SJCRH30 (cell line): ENCODE results near the gene HAS3. TPM values are rescaled to one million over a fixed set of nuclear protein-coding genes. Genes with fewer than 3 reads are reported as not detected.

Experiments used
- total RNA-seq: library from RNA; depleted of rRNA; stranded (reverse); fragments of >200 nt; shearing (Covaris generic); gene quantifications from 2 replicates; pipeline ENCODE4 v1.2.3, GENCODE V29; 2014; rRNA removed

HAS3 gene
- total RNA-seq, 1 experiment from 2014 or later, result 0.08 TPM

Other genes with a start within 250 kb of the HAS3 start
- 38.2 and 42.3 TPM in 2 replicates for gene CHTF8, start 26.9 kb downstream of the HAS3 start, total RNA-seq
- 23.8 and 31.4 TPM in 2 replicates for gene UTP4, start 27.0 kb downstream of the HAS3 start, total RNA-seq
- 12.5 and 14.0 TPM in 2 replicates for gene SNTB2, start 81.5 kb downstream of the HAS3 start, total RNA-seq
- gene VPS4A, start 205.7 kb downstream of the HAS3 start, total RNA-seq, result 20.9 and 25.5 TPM in 2 replicates
- 9.7 and 10.3 TPM in 2 replicates for gene PDF, start 224.9 kb downstream of the HAS3 start, total RNA-seq
- 31.5 and 31.8 TPM in 2 replicates for gene COG8, start 233.9 kb downstream of the HAS3 start, total RNA-seq
- 29.7 and 31.8 TPM in 2 replicates for gene NIP7, start 234.1 kb downstream of the HAS3 start, total RNA-seq
- not detected in 2 replicates for gene TMED6, start 246.1 kb downstream of the HAS3 start, total RNA-seq